Endothelial cell (in vitro differentiated cells): ENCODE results near the gene KRTAP19-1. TPM values are rescaled to one million over a fixed set of nuclear protein-coding genes. Genes with fewer than 3 reads are reported as not detected.
"Not testable (repeated sequence)": the region's sequence is repeated elsewhere in the genome, so short reads cannot be mapped to it uniquely, and the experiment has no call there.

ENCODE experiments used
- DNase-seq: peaks from one replicate; pipeline ENCODE4 v3.0.0; 2021; ENCODE audit warnings: low spot score
- H3K27ac Mint-ChIP-seq: one replicate; pipeline ENCODE4 v1.8.0; 2021; ENCODE audit warnings: mixed read lengths, inconsistent platforms; ENCODE audit not compliant: unreplicated experiment
- H3K27me3 Mint-ChIP-seq: one replicate; pipeline ENCODE4 v1.8.0; 2021; ENCODE audit warnings: mild to moderate bottlenecking, moderate library complexity, mixed read lengths, inconsistent platforms; ENCODE audit not compliant: unreplicated experiment
- H3K36me3 Mint-ChIP-seq: one replicate; pipeline ENCODE4 v1.8.0; 2021; ENCODE audit warnings: mild to moderate bottlenecking, low read depth, mixed read lengths, inconsistent platforms; ENCODE audit not compliant: unreplicated experiment
- H3K4me1 Mint-ChIP-seq: one replicate; pipeline ENCODE4 v1.8.0; 2021; ENCODE audit warnings: mild to moderate bottlenecking, mixed read lengths, inconsistent platforms; ENCODE audit not compliant: unreplicated experiment
- H3K4me3 Mint-ChIP-seq: one replicate; pipeline ENCODE4 v1.8.0; 2021; ENCODE audit warnings: mild to moderate bottlenecking, mixed read lengths, inconsistent platforms; ENCODE audit not compliant: unreplicated experiment
- H3K9me3 Mint-ChIP-seq: one replicate; pipeline ENCODE4 v1.8.0; 2021; ENCODE audit warnings: mixed read lengths, inconsistent platforms; ENCODE audit not compliant: unreplicated experiment
- long read RNA-seq: library from polyadenylated mRNA; unstranded; transcript quantifications from one replicate; pipeline ENCODE4 v2.0.0, GENCODE V29; 2020; ENCODE audit not compliant: unreplicated experiment
- total RNA-seq: library from RNA; stranded (reverse); fragmentation: NEBNext Ultra II Directional; extraction: Animal tissue kit (Norgen Biotek cat#: 25700); gene quantifications from one replicate; pipeline ENCODE4 v1.2.1, GENCODE V29; 2021; ENCODE audit not compliant: unreplicated experiment
- TF ChIP-seq, protein P1 (sequence below): fragments of 200-600 bp; sonication (generic); IDR thresholded peaks from one replicate; pipeline ENCODE4 v1.5.0; 2021; ENCODE audit warnings: antibody characterized with exemption; ENCODE audit not compliant: unreplicated experiment

Gene KRTAP19-1
- not detected for total RNA-seq
- long read RNA-seq: 0 reads

DNA sequence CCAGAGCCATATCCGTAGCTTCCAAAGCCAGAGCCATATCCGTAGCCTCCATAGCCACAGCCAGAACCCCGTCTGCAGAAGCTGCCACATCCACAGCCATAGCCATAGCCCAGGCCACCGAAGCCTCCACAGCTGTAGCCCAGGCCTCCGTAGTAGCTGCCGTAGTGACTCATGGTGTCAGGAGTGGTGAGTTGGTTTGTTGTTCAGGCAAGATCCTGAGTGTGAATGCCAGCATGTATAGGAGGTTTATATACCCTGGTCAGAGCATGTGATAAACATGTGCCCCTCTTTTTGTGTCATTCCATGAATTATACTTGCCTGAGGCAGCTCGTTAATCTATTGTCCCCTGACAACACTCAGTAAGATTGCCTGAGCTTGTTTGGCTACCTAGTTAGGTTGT is at the start of gene KRTAP19-1:
Gene KRTAP19-1, minus strand, starts transcription at position 223 of the 400 bp plus-strand sequence. Its CDS starts 50 bp downstream, at position 173.
- DNase-seq: no peak
- Mint-ChIP-seq H3K27me3 (no peaks in the 10 kb centered on the region), H3K4me3 (no peak within 1 kb of the TSS), H3K27ac (no peak within 1 kb of the TSS), H3K4me1 (no peaks in the 10 kb centered on the region), H3K36me3 (no peaks in the 10 kb centered on the region), H3K9me3 (no peaks in the 10 kb centered on the region)
- TF ChIP-seq, protein P1, sequence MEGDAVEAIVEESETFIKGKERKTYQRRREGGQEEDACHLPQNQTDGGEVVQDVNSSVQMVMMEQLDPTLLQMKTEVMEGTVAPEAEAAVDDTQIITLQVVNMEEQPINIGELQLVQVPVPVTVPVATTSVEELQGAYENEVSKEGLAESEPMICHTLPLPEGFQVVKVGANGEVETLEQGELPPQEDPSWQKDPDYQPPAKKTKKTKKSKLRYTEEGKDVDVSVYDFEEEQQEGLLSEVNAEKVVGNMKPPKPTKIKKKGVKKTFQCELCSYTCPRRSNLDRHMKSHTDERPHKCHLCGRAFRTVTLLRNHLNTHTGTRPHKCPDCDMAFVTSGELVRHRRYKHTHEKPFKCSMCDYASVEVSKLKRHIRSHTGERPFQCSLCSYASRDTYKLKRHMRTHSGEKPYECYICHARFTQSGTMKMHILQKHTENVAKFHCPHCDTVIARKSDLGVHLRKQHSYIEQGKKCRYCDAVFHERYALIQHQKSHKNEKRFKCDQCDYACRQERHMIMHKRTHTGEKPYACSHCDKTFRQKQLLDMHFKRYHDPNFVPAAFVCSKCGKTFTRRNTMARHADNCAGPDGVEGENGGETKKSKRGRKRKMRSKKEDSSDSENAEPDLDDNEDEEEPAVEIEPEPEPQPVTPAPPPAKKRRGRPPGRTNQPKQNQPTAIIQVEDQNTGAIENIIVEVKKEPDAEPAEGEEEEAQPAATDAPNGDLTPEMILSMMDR: no peak

DNA sequence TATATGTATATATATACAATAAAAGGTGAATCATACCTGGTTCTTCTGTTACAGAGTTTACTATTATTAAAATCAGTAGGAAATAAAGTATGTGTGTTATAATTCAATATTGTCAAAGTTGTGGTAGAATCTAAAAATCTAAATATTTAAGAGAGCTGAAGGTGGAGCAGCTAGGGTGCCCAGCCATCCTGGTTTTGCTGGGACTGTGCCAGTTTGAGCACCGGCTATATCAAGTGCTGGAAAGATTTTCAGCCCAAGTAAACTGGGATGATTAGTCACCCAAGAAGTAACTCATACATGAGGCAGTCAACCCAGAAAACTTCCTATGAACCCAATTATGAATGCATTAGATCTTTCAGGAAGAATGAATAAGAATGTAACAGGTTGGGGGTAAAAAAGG is 38.7 kb upstream of the KRTAP19-1 start:
- Mint-ChIP-seq H3K4me3 (no peak overlapping the region), H3K9me3 (no peaks in the 10 kb centered on the region), H3K27ac (no peak overlapping the region), H3K27me3 (no peaks in the 10 kb centered on the region), H3K36me3 (no peaks in the 10 kb centered on the region), H3K4me1 (no peaks in the 10 kb centered on the region)
- TF ChIP-seq, protein P1: no peak
- no peak for DNase-seq

DNA sequence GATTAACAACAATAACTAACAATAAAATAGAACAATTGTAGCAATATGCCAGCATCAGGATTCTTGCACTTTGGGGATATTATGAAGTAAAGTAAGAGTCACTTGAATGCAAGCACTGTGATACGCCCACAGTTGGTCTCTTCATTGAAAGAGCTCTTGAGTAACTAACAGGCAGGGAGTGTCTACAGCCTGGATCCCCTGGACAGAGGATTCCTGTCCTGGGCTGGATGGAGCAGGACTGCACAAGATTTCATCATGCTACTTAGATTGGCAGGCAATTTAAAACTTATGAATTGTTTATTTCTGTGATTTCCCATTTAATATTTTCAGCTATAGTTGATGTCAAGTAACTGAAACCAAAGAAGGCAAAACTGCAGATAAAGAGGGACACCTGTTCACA is 35.5 kb upstream of the KRTAP19-1 start:
- H3K36me3 Mint-ChIP-seq: no peaks in the 10 kb centered on the region
- H3K4me3 Mint-ChIP-seq: no peak overlapping the region
- DNase-seq: no peak
- TF ChIP-seq, protein P1: no peak
- H3K4me1 Mint-ChIP-seq: no peaks in the 10 kb centered on the region
- H3K9me3 Mint-ChIP-seq: no peaks in the 10 kb centered on the region
- H3K27me3 Mint-ChIP-seq: no peaks in the 10 kb centered on the region
- H3K27ac Mint-ChIP-seq: no peak overlapping the region

DNA sequence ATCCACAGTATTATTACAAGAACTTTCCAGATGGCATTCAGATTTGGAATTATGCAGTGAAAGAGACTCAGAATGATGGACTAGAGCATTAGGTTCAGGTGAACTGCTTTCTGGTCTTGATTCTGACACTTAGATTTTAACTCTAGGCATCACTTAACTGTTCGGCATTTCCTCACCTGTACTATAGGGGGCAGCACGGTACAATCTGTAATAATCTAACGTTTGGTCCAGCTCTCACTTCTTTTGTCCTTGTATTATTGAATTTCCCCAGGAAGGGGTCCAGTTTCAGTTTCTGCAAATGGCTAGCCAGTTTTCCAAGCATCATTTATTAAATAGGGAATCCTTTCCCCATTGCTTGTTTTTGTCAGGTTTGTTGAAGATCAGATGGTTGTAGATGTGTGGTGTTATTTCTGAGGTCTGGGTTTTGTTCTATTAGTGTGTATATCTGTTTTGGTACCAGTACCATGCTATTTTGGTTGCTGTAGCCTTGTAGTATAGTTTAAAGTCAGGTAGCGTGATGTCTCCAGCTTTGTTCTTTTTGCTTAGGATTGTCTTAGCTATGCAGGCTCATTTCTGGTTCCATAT is 25.5 kb upstream of the KRTAP19-1 start:
- H3K9me3 Mint-ChIP-seq, H3K27me3 Mint-ChIP-seq, H3K36me3 Mint-ChIP-seq, H3K4me3 Mint-ChIP-seq, H3K4me1 Mint-ChIP-seq, DNase-seq, H3K27ac Mint-ChIP-seq: not testable (repeated sequence)
- TF ChIP-seq, protein P1: peak; percentile 71

DNA sequence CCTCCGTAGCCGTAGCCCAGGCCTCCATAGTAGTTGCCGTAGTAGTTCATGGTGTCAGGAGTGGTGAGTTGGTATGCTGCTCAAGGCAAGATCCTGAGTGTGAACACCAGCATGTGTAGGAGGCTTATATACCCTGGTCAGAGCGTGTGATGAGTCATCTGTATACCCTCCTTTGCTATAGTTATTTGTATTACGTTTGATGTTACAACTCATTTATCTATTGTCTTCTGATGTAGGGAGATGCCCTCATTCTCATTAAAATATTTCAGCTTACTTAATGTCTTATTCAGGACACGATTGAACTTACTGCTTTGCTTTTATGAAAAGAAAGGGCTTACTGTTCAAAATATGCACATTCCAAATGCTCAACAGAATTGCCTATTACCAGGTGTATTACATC is 21.9 kb upstream of the KRTAP19-1 start, which contains the start of gene KRTAP19-5:
Gene KRTAP19-5, minus strand, starts transcription at position 101 of the 400 bp plus-strand sequence. Its CDS starts 51 bp downstream, at position 50.
- Mint-ChIP-seq H3K27me3 (no peaks in the 10 kb centered on the region), H3K36me3 (no peaks in the 10 kb centered on the region), H3K27ac (no peak within 1 kb of the TSS), H3K4me3 (no peak within 1 kb of the TSS), H3K4me1 (no peaks in the 10 kb centered on the region), H3K9me3 (no peaks in the 10 kb centered on the region)
- TF ChIP-seq, protein P1: no peak
- DNase-seq: no peak
